Memory B cell (primary cell): Measurements from ENCODE around the gene MSH3.
"Not testable (repeated sequence)": the region's sequence is repeated elsewhere in the genome, so short reads cannot be mapped to it uniquely, and the experiment has no call there.

Source experiments
- ATAC-seq: fragments of 150-1000 bp; cut with Tn5 transposase; 2 replicates; pipeline ENCODE4 v1.10.0; 2021; ENCODE audit warnings: low read depth, mild to moderate bottlenecking, moderate library complexity
- DNase-seq, 2 donors: peaks; one replicate each; pipeline ENCODE4 v3.0.0; 2022; ENCODE audit warnings: low spot score in 2 of 2
- H3K27ac Mint-ChIP-seq: one replicate; pipeline ENCODE4 v1.8.0; 2022; ENCODE audit warnings: mild to moderate bottlenecking, moderate library complexity, mixed read lengths
- H3K27me3 Mint-ChIP-seq: one replicate; pipeline ENCODE4 v1.8.0; 2022; ENCODE audit warnings: mixed read lengths
- H3K36me3 Mint-ChIP-seq: one replicate; pipeline ENCODE4 v1.8.0; 2022; ENCODE audit warnings: mild to moderate bottlenecking, mixed read lengths
- H3K4me1 Mint-ChIP-seq: one replicate; pipeline ENCODE4 v1.8.0; 2022; ENCODE audit warnings: mixed read lengths
- H3K4me3 Mint-ChIP-seq: one replicate; pipeline ENCODE4 v1.8.0; 2022; ENCODE audit warnings: mild to moderate bottlenecking, moderate library complexity, mixed read lengths
- H3K9me3 Mint-ChIP-seq: one replicate; pipeline ENCODE4 v1.8.0; 2022; ENCODE audit warnings: mixed read lengths

MSH3 gene

DNA sequence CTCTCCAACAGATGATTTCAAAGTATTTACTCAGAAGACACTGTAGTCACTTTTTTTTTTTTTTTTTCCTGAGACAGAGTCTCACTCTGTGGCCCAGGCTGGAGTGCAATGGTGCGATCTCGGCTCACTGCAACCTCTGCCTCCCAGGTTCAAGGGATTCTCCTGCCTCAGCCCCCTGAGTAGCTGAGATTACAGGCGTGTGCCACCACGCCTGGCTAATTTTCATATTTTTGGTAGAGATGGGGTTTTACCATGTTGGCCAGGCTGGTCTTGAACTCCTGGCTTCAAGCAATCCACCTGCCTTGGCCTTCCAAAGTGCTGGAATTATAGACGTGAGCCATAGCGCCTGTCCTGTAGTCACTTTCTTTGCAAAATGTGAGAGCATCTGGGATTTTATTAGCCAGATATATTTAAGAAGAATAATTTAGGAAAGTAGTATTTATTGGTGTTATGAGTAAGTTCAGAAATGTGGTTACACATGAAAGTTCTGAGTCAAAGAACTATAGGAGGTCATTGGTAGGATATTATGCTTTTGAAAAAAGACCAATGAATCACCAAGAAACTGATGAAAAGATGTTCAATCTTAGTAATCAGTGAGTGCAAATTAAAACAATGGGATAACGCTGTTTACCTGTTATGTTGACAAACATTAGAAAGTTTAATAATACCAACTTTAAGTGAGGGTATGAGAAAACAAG, 135.0 kb downstream of the MSH3 start:
- H3K36me3 Mint-ChIP-seq: peaks cover 16% of the 10 kb centered on the region
- not testable (repeated sequence) for H3K4me3 Mint-ChIP-seq, H3K27me3 Mint-ChIP-seq, H3K4me1 Mint-ChIP-seq, ATAC-seq, H3K9me3 Mint-ChIP-seq, DNase-seq, H3K27ac Mint-ChIP-seq

DNA sequence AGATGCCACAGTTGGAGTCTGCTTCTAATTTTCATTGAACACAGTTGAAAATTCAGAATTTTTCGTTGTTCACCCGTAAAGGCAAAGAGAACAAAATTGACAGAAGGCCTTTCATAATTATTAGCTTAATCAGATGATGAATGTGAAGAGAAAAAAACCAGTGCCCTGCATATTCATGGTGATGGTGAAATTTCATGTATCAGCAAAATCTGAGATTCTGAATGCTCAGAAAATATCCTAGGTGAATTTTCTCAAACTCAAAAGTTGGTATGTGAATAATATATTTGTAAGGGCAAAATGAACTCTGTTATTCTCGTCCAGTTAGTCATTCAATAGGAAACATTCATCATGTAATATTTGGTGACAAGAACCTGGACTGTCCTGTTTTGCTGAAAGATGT, 136.2 kb downstream of the MSH3 start:
- H3K27ac Mint-ChIP-seq: no peak overlapping the region
- no peak overlapping the region for H3K4me3 Mint-ChIP-seq
- no peaks in the 10 kb centered on the region for H3K27me3 Mint-ChIP-seq
- peaks cover 12% of the 10 kb centered on the region for H3K36me3 Mint-ChIP-seq
- ATAC-seq: no peak
- no peaks in the 10 kb centered on the region for H3K4me1 Mint-ChIP-seq
- no peaks in the 10 kb centered on the region for H3K9me3 Mint-ChIP-seq
- no peak for DNase-seq

DNA sequence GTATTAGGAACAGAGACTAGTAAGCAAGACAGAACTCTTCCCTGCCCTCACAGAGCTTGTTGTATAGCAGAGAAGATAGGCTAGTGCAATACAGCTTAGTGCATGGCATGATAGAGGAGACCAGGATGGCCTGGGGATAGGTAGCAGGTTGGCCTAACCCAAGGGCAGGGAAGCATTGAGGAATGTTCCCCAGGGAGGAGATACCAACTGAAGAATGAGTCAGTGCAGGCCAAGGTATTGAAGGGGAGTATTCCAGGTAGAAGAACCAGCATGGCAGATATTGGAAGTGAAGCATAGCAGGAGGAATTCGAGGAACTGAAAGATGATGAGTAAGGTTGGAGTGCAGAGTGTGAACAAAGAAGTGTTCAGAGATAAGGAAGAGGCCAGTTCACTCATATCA, 138.9 kb downstream of the MSH3 start:
- no peak overlapping the region for H3K27ac Mint-ChIP-seq
- ATAC-seq (no peak), DNase-seq (no peak)
- no peaks in the 10 kb centered on the region for H3K9me3 Mint-ChIP-seq
- no peaks in the 10 kb centered on the region for H3K4me1 Mint-ChIP-seq
- no peaks in the 10 kb centered on the region for H3K27me3 Mint-ChIP-seq
- peaks cover 17% of the 10 kb centered on the region for H3K36me3 Mint-ChIP-seq
- no peak overlapping the region for H3K4me3 Mint-ChIP-seq

- Mint-ChIP-seq H3K4me3 (no peak overlapping the region), H3K9me3 (no peaks in the 10 kb centered on the region), H3K27ac (no peak overlapping the region), H3K36me3 (peaks cover 22% of the 10 kb centered on the region), H3K4me1 (no peaks in the 10 kb centered on the region), H3K27me3 (no peaks in the 10 kb centered on the region)
- no peak for DNase-seq
- no peak for ATAC-seq
Observed at GRCh38 chr5:80796846-80797245, 142.4 kb downstream of the MSH3 start.

DNA sequence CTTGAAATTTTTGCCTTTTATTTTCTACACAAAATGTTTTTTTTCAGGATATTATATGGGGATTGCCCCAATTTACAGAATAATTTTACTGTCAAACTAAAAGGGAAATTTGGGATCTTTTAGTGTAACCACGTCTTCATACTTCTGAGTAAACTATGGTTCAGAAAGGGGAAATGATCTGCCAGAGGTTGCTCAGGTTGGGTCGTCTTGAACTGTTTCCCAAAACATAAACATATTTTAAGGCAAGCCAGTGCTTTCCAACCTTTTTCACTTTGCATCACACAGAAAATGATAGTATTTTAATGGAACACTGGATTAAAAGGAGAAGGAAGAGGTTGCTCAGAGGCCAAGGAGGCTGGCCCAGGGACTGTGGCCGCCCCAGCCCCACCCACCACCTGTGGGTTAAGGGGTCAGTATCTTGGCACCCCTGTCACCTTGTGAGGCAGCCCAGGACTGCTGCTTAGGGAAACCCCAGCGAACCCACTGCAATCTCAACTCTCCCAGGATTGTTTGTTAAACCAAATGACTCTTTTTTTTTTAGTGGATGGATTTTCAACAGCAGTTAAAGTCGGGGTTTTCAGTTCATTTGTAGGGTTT, 143.1 kb downstream of the MSH3 start:
- Mint-ChIP-seq H3K4me3 (no peak overlapping the region), H3K9me3 (no peaks in the 10 kb centered on the region), H3K36me3 (peaks cover 21% of the 10 kb centered on the region), H3K27ac (no peak overlapping the region), H3K4me1 (no peaks in the 10 kb centered on the region), H3K27me3 (no peaks in the 10 kb centered on the region)
- DNase-seq: no peak
- ATAC-seq: no peak

- Mint-ChIP-seq H3K9me3 (peaks cover 4% of the 10 kb centered on the region), H3K27ac (no peak overlapping the region), H3K27me3 (no peaks in the 10 kb centered on the region), H3K36me3 (peaks cover 27% of the 10 kb centered on the region), H3K4me1 (no peaks in the 10 kb centered on the region), H3K4me3 (no peak overlapping the region)
- DNase-seq (no peak), ATAC-seq (no peak)
Observed at GRCh38 chr5:80798166-80798565, 143.7 kb downstream of the MSH3 start.

- peaks cover 5% of the 10 kb centered on the region for H3K9me3 Mint-ChIP-seq
- no peak overlapping the region for H3K4me3 Mint-ChIP-seq
- H3K27ac Mint-ChIP-seq: no peak overlapping the region
- H3K4me1 Mint-ChIP-seq: no peaks in the 10 kb centered on the region
- peaks cover 32% of the 10 kb centered on the region for H3K36me3 Mint-ChIP-seq
- H3K27me3 Mint-ChIP-seq: no peaks in the 10 kb centered on the region
- ATAC-seq (no peak), DNase-seq (no peak)
Observed at GRCh38 chr5:80798633-80799032, 144.2 kb downstream of the MSH3 start.

- DNase-seq (no peak), ATAC-seq (no peak)
- Mint-ChIP-seq H3K27me3 (no peaks in the 10 kb centered on the region), H3K27ac (no peak overlapping the region), H3K9me3 (peaks cover 5% of the 10 kb centered on the region), H3K36me3 (peaks cover 35% of the 10 kb centered on the region), H3K4me1 (no peaks in the 10 kb centered on the region), H3K4me3 (no peak overlapping the region)
Observed at GRCh38 chr5:80799041-80799440, 144.6 kb downstream of the MSH3 start.

- Mint-ChIP-seq H3K9me3 (peaks cover 5% of the 10 kb centered on the region), H3K36me3 (peaks cover 40% of the 10 kb centered on the region), H3K27ac (no peak overlapping the region), H3K4me3 (no peak overlapping the region), H3K27me3 (no peaks in the 10 kb centered on the region), H3K4me1 (no peaks in the 10 kb centered on the region)
- ATAC-seq (no peak), DNase-seq (no peak)
Observed at GRCh38 chr5:80799573-80799972, 145.1 kb downstream of the MSH3 start.

- no peak overlapping the region for H3K4me3 Mint-ChIP-seq
- no peak for ATAC-seq
- H3K27me3 Mint-ChIP-seq: no peaks in the 10 kb centered on the region
- H3K36me3 Mint-ChIP-seq: peaks cover 37% of the 10 kb centered on the region
- no peak overlapping the region for H3K27ac Mint-ChIP-seq
- no peak for DNase-seq
- H3K4me1 Mint-ChIP-seq: no peaks in the 10 kb centered on the region
- H3K9me3 Mint-ChIP-seq: peaks cover 5% of the 10 kb centered on the region
Observed at GRCh38 chr5:80804332-80804731, 149.9 kb downstream of the MSH3 start.

GRCh38 chr5:80805038-80805437, 150.6 kb downstream of the MSH3 start:
- Mint-ChIP-seq H3K4me3 (no peak overlapping the region), H3K36me3 (peaks cover 40% of the 10 kb centered on the region), H3K4me1 (no peaks in the 10 kb centered on the region), H3K9me3 (peaks cover 5% of the 10 kb centered on the region), H3K27ac (no peak overlapping the region), H3K27me3 (no peaks in the 10 kb centered on the region)
- DNase-seq: no peak
- ATAC-seq: no peak

GRCh38 chr5:80806929-80807328, 152.5 kb downstream of the MSH3 start:
- H3K4me1 Mint-ChIP-seq: no peaks in the 10 kb centered on the region
- no peak for ATAC-seq
- no peaks in the 10 kb centered on the region for H3K27me3 Mint-ChIP-seq
- peaks cover 31% of the 10 kb centered on the region for H3K36me3 Mint-ChIP-seq
- H3K4me3 Mint-ChIP-seq: no peak overlapping the region
- H3K9me3 Mint-ChIP-seq: peaks cover 5% of the 10 kb centered on the region
- no peak for DNase-seq
- no peak overlapping the region for H3K27ac Mint-ChIP-seq

GRCh38 chr5:80809451-80809850, 155.0 kb downstream of the MSH3 start:
- Mint-ChIP-seq H3K27ac (no peak overlapping the region), H3K36me3 (peaks cover 20% of the 10 kb centered on the region), H3K4me3 (no peak overlapping the region), H3K27me3 (no peaks in the 10 kb centered on the region), H3K4me1 (no peaks in the 10 kb centered on the region), H3K9me3 (no peaks in the 10 kb centered on the region)
- DNase-seq (no peak), ATAC-seq (no peak)

DNA sequence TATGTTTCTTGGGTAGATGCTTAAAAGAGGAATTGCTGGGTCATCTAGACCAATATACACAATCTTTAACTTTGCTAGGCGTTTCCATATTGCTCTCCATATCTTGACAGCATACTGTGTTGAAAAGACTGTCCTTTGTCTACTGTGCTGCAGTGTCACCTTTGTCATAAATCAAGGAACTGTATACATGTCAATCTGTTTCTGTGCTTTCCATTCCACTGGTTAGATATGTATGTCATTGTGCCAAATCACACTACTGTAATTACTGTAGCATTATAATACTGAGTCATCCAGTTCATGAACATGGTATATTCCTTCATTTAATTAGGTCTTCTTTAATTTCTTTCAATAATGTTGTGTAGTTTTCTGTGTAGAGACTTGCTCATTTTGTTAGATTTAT, 156.0 kb downstream of the MSH3 start:
- Mint-ChIP-seq H3K36me3 (peaks cover 19% of the 10 kb centered on the region), H3K27ac (no peak overlapping the region)
- no peak for ATAC-seq

GRCh38 chr5:80816590-80816989, 162.1 kb downstream of the MSH3 start:
- H3K27me3 Mint-ChIP-seq: no peaks in the 10 kb centered on the region
- peaks cover 35% of the 10 kb centered on the region for H3K36me3 Mint-ChIP-seq
- ATAC-seq: no peak

More for the DNA sequence above, 156.0 kb downstream of the MSH3 start:
- Mint-ChIP-seq H3K27me3 (no peaks in the 10 kb centered on the region), H3K9me3 (no peaks in the 10 kb centered on the region), H3K4me1 (no peaks in the 10 kb centered on the region), H3K4me3 (no peak overlapping the region)
- no peak for DNase-seq

More at GRCh38 chr5:80816590-80816989, 162.1 kb downstream of the MSH3 start:
- no peak for DNase-seq
- H3K9me3 Mint-ChIP-seq: peaks cover 2% of the 10 kb centered on the region
- H3K4me3 Mint-ChIP-seq: no peak overlapping the region
- peaks cover 2% of the 10 kb centered on the region for H3K4me1 Mint-ChIP-seq
- H3K27ac Mint-ChIP-seq: no peak overlapping the region
